GM18511 (cell line): ENCODE measurements around the gene REEP6.
"Not testable (repeated sequence)": the region's sequence is repeated elsewhere in the genome, so short reads cannot be mapped to it uniquely, and the experiment has no call there.

Experiments
- ATAC-seq: cut with Tn5 transposase; IDR thresholded peaks from one replicate; pipeline ENCODE4 v1.9.1; 2021; ENCODE audit warnings: mild to moderate bottlenecking, moderate library complexity; ENCODE audit not compliant: unreplicated experiment

Gene REEP6

GRCh38 chr19:1522061-1522460 is 31.1 kb downstream of the REEP6 start:
- ATAC-seq = no peak

- ATAC-seq = no peak
Observed at GRCh38 chr19:1522838-1523237, 31.9 kb downstream of the REEP6 start.

- no peak for ATAC-seq
Observed at GRCh38 chr19:1523412-1524286, 32.7 kb downstream of the REEP6 start, which contains the start of gene PLK5. TSS of gene PLK5 (plus strand) at chr19:1524077. CDS start at chr19:1526997, 2,920 bp downstream.

GRCh38 chr19:1524287-1524971 is 33.4 kb downstream of the REEP6 start:
- no peak for ATAC-seq

- ATAC-seq = no peak
Observed at GRCh38 chr19:1524972-1525325, 34.0 kb downstream of the REEP6 start.

- ATAC-seq = no peak
Observed at GRCh38 chr19:1525343-1525742, 34.4 kb downstream of the REEP6 start.

GRCh38 chr19:1526066-1526778 is 35.2 kb downstream of the REEP6 start:
- no peak for ATAC-seq

- ATAC-seq = no peak
Observed at GRCh38 chr19:1526979-1527649, 36.1 kb downstream of the REEP6 start.

GRCh38 chr19:1527650-1528309 is 36.8 kb downstream of the REEP6 start:
- ATAC-seq = no peak

GRCh38 chr19:1528596-1529429 is 37.8 kb downstream of the REEP6 start:
- ATAC-seq = no peak

- no peak for ATAC-seq
Observed at GRCh38 chr19:1529430-1529816, 38.4 kb downstream of the REEP6 start.

- ATAC-seq = not testable (repeated sequence)
Observed at GRCh38 chr19:1530856-1531255, 39.9 kb downstream of the REEP6 start.

- no peak for ATAC-seq
Observed at GRCh38 chr19:1531587-1531986, 40.6 kb downstream of the REEP6 start.

- ATAC-seq = no peak
Observed at GRCh38 chr19:1532003-1532402, 41.0 kb downstream of the REEP6 start.

GRCh38 chr19:1533510-1534150 is 42.6 kb downstream of the REEP6 start:
- ATAC-seq = no peak

GRCh38 chr19:1534972-1535371 is 44.0 kb downstream of the REEP6 start:
- no peak for ATAC-seq

GRCh38 chr19:1535699-1536098 is 44.7 kb downstream of the REEP6 start:
- ATAC-seq = not testable (repeated sequence)

GRCh38 chr19:1538978-1539377 is 48.0 kb downstream of the REEP6 start:
- ATAC-seq = no peak

- ATAC-seq = not testable (repeated sequence)
Observed at GRCh38 chr19:1539749-1540148, 48.8 kb downstream of the REEP6 start.
